HCT116 (cell line): ENCODE measurements around the gene PSTPIP1.

Experiments used
- ATF3 ChIP-seq: IDR thresholded peaks from 2 replicates; pipeline ENCODE4 v1.6.1; 2012
- CEBPB ChIP-seq: IDR thresholded peaks from 2 replicates; pipeline ENCODE4 v1.6.1; 2012; ENCODE audit warnings: low read depth
- CTCF ChIP-seq, 3 experiments: fragments of 200-600 bp in 1 of 3; sonication (generic) in 1 of 3; IDR thresholded peaks in 2 of 3; conservative IDR thresholded peaks in 1 of 3; 2 replicates each; pipeline ENCODE4 v1.5.1; 2012 to 2017; ENCODE audit warnings: low read depth in 2 of 3, low read length in 2 of 3, antibody characterized with exemption in 1 of 3, borderline replicate concordance in 1 of 3, control low read depth in 1 of 3, mild to moderate bottlenecking in 1 of 3, mixed read lengths in 1 of 3, mixed run types in 1 of 3, moderate library complexity in 1 of 3; ENCODE audit not compliant: insufficient read depth in 1 of 3
- EGR1 ChIP-seq: IDR thresholded peaks from 2 replicates; pipeline ENCODE4 v1.6.1; 2012; ENCODE audit warnings: low read depth
- ELF1 ChIP-seq: IDR thresholded peaks from 2 replicates; pipeline ENCODE4 v1.6.1; 2012; ENCODE audit warnings: low read depth, borderline replicate concordance
- EZH2 ChIP-seq: fragments of 200-600 bp; sonication (generic); IDR thresholded peaks from 2 replicates; pipeline ENCODE4 v1.6.1; 2017; ENCODE audit warnings: antibody characterized with exemption, mixed run types
- MAX ChIP-seq: IDR thresholded peaks from 2 replicates; pipeline ENCODE4 v1.6.1; 2012
- POLR2AphosphoS5 ChIP-seq: IDR thresholded peaks from 2 replicates; pipeline ENCODE4 v1.6.1; 2011; ENCODE audit warnings: mild to moderate bottlenecking, low read depth, low read length, moderate library complexity
- RAD21 ChIP-seq: IDR thresholded peaks from 2 replicates; pipeline ENCODE4 v1.6.1; 2012; ENCODE audit warnings: low read depth, mild to moderate bottlenecking
- REST ChIP-seq: IDR thresholded peaks from 2 replicates; pipeline ENCODE4 v1.6.1; 2012; ENCODE audit warnings: low read depth
- YY1 ChIP-seq: IDR thresholded peaks from 2 replicates; pipeline ENCODE4 v1.6.1; 2011; ENCODE audit warnings: low read length, low read depth, moderate library complexity, mild to moderate bottlenecking; ENCODE audit not compliant: insufficient replicate concordance; ENCODE audit errors: extremely low read depth
- ZNF274 ChIP-seq: fragments of 200-500 bp; sonication (Bioruptor generic); IDR thresholded peaks from 2 replicates; pipeline ENCODE4 v1.6.1; 2014; ENCODE audit warnings: mild to moderate bottlenecking, low read depth, low read length, inconsistent platforms

- TF ChIP-seq CTCF (IDR thresholded peaks at IDR 0.05 in 2 of 3, conservative IDR thresholded peaks at IDR 0.05 in 1 of 3; ENCODE audit: borderline replicate concordance in 1 of 3, insufficient read depth in 1 of 3, low read depth in 2 of 3, low read length in 2 of 3) (no peak), EZH2 (no peak), RAD21 (no peak), EGR1 (no peak), REST (no peak), MAX (no peak), POLR2AphosphoS5 (no peak), ATF3 (no peak), YY1 (no peak), ZNF274 (no peak), CEBPB (no peak), ELF1 (no peak)
These were observed 47.5 kb downstream of the PSTPIP1 start for GRCh38 chr15:77042245-77042919.
